NCI-H146 treated with DMSO at 0.1 percent for 48 hours (cell line): ENCODE data around the gene COPB1.

Experiments
- DNase-seq: peaks from one replicate; lab custom pipeline; 2025; ENCODE audit not compliant: unreplicated experiment; lab: John Stamatoyannopoulos, UW

Gene COPB1

DNA sequence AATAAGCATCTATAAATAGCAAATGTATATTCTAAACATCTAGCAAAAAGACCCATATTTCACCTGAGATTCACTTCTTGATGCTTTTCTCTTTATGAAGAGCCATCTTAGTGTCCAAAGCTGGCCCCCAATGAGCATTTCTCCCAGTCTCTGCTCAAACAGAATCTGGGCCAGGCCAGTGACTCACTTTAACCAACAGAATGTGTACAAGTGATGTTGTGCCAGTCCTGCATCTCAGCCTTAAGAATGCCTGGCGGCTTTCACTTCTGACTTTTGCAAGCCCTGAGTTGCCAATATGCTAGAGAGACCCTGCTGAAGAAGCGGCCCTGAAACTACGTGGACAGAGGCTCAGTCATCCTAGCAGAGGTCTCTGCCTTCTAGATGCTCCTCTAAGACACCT lies 6.9 kb upstream of the COPB1 start:
- no peak for DNase-seq

DNA sequence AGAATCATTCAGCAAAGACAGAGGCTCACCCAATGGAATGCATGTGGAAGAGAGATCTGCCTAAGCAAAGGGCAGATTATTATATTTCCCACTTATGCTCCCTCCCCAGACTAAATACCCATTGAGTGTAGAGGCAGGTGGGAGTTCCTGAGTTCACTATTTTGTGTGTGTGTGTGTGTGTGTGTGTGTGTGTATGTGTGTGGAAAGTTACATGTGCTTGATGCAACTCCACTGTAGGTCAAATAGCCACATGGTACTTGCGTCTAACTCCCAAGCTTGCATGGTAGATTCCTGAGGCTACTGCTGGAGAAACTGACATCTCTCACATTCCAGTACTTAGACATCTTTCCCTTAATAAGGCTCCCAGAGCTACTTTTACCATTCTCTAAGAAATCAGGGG lies 3.4 kb upstream of the COPB1 start:
- no peak for DNase-seq

DNA sequence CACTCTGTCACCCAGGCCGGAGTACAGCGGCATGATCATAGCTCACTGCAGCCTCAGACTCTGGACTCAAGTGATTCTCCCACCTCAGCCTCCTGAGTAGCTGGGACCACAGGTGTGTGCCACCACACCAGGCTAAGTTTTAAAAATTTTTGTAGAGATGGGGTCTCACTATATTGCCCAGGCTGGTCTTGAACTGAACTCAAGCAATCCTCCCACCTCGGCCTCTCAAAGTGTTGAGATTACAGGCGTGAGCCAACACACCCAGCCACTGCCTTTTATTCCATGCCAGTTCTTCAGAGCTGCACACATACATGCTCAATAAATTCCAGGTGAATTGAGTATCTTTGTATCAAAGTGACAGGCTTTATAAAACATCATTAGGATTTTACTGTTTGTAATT lies 2.4 kb upstream of the COPB1 start:
- DNase-seq: no peak

DNA sequence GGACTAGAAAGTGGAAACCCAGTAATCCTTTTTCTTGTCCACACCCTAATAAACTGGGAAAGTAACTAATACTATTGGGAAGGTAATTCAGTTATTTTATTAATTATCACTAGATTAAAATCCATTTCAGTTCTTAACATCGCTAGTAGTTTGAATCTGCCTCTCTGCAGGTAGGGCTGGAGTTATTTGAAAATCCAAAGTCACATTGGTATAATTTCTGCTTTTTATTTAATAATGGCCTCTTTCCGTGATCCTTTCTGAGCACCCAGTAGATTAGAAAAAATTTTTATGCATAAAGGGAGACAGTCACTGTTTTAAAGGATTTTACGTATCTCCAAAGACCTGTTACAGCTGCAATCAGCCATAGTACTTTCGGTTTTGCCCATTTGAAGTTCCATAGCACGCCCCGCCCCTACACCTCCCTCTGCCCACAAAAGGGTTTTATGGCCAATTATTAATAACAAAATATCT lies 605 bp upstream of the COPB1 start:
- DNase-seq: peak; percentile 35

DNA sequence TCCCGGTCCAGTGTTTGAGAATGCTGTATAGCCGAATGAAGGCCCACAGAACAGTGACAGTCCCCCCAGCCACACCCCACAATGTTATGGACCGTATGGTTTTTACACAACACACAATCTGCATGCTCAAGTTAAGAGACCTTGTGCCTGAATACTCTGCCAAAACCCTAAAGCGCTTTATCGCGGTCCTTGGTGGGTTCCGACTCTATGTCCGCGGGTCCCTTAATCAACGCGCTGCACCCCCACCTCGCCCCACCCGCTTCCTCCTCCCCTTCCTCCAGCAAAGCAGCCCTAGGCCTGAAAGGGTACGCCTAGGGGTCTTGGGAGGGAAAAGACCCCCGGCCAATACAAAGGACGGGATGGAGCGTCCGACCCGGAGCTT lies 442 bp downstream of the COPB1 start:
- no peak for DNase-seq

DNA sequence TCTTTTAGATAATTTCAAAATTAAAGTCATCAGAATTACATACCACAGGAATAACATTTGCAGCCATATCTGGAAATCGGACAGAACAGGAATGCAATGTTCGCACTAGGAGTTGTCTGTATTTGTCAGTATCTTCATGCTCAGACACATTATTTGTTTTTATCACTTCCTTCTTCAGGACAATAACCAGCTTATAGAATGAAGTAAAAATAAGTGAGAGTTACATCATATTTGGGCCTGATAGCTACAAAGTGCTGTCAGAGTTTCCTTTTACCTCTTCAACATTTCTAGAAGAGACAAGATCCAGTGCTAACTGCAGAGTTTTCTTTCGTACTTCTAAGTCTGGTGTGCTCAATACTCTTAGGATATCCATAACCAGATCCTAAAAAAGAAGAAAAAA lies 18.9 kb downstream of the COPB1 start:
- no peak for DNase-seq

- no peak for DNase-seq
Observed at GRCh38 chr11:14471127-14471526, 28.5 kb downstream of the COPB1 start.

DNA sequence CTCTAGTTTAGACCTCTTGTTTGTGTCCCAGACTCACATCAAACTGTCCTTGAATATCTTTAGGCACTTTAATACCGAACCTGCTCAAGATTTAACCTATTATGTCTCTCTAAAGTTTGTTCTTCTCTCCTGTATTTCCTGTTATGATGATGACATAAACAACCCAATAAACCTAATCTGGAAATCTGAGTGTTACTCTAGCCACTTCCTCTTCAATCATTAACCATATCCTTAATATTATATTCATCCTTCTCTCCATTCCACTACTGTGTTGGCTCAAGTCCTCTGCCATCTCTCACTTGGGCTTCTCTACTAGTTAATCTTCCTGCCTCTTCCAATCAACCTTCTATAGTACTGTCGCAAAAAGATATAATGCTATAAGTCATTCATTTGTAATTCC lies 36.0 kb downstream of the COPB1 start:
- DNase-seq: no peak

DNA sequence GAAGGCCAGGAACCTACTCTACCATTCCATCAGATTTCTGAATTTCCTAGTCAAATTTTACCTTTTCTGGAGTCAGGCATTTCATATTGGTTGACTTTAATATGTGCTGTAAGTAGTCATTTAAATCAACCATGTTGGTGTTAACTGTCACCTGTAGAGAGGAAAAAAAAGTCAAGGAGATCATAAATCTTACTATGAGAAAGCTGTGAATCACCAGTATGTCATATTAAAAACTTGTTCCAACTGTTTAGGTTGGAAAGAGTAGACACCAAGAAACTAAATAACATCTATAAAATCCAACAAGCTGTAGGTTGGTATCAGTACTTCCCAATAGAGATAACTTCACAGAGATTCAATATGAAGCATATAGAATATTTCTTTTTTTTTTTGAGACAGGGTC lies 39.5 kb downstream of the COPB1 start:
- no peak for DNase-seq

DNA sequence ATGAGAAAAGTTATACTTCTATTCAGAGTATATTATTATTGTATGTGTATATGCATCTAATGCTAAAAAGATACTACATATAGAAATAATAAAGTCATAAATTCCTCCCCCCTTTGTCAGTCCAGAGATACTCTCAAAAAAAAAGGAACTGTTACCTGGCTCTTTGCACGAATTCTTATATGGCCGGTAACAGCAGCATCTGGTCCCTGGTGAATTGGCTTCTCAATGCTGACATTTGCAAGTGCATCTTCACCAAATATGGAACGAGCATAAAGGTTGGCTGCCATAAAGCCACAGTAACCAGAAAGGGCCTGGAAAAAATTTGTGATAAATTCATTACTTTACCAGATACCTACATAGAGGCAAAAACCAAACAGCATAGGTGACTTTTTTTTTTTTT lies 41.2 kb downstream of the COPB1 start:
- no peak for DNase-seq

- DNase-seq: no peak
Observed at GRCh38 chr11:14455648-14456430, 43.8 kb downstream of the COPB1 start.

DNA sequence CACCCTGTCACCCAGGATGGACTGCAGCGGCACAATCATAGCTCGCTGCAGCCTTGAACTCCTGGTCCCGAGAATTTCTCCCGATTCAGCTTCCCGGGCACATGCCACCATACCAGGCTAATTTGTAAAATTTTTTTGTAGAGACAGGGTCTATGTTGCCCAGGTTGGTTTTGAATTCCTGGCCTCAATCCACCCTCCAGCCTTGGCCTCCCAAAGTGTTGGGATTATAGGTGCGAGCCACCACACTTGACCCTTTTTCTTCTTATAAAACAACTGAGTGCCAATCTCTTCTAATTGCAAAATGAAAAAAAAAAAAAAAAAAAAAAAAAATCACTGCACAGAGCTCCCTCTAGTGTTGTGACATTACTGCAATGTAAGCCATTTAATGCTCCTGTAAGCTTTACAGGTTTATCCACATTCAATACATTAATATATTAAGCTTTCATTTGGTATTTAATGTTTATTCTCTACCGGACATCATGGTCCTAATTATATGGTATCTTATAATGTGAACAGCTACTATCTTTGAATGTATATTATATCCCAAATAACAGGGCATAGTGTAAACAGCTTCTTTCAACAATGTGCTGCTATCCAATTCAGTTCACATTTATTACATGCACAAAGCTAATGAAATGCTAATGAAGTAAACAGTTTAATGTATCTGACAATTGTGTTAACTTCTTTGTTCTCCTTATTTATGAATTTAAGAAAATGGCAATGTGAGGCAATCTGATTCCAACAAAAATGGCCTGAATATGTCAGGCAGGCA lies 44.6 kb downstream of the COPB1 start:
- no peak for DNase-seq

DNA sequence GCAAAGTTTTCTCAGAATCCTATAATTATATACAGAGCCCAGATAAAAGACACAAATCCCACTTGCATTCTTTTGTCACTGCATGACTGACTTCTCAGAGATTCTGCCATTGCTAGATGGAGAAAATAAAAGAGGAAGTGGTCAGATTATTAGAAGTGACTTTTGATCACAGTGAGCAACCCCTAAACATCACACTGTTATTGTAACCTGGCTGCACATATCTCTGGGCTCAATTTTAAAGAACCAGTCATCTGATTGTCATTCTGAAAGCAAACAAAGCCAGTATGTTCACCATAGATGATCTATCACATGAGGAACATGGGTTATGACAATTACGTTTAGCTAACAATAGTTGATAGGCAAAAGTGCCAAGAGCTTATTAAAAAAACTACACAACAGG lies 47.8 kb downstream of the COPB1 start:
- no peak for DNase-seq

GRCh38 chr11:14449302-14449714 lies 50.3 kb downstream of the COPB1 start:
- DNase-seq: no peak

DNA sequence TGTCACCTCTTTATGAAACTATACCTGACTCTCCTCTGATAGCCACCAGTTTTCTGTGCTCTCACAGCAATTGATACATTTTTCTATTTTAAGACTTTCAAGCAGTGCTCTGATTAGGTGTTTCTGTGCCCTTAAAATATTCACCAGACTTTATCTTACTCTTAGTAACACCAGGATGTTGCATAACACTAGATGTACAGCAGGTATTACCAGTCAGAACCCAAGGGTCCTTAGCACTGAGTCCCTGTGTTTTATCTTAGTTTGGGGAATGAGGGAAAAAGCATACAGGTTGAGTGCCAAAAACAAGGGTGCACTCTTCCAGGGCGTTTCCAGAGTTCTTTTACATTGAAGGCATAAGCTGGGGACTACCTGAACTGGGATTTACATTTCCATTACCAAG lies 51.4 kb downstream of the COPB1 start:
- DNase-seq: no peak

GRCh38 chr11:14446701-14447169 lies 52.9 kb downstream of the COPB1 start:
- no peak for DNase-seq

GRCh38 chr11:14445542-14446530 lies 53.8 kb downstream of the COPB1 start:
- no peak for DNase-seq

- DNase-seq: no peak
Observed at GRCh38 chr11:14444441-14445189, 55.0 kb downstream of the COPB1 start.

- no peak for DNase-seq
Observed at GRCh38 chr11:14443638-14444037, 56.0 kb downstream of the COPB1 start.

- no peak for DNase-seq
Observed at GRCh38 chr11:14435717-14436512, 63.7 kb downstream of the COPB1 start.
